GM12878 (cell line): Measurements from ENCODE around the gene RPL10. TPM values are rescaled to one million over a fixed set of nuclear protein-coding genes. Genes with fewer than 3 reads are reported as not detected.

Source experiments
- ATAC-seq: fragments of 200-7000 bp; cut with Tn5 transposase; 3 replicates; pipeline ENCODE4 v1.9.1; 2020; ENCODE audit warnings: mild to moderate bottlenecking, moderate library complexity
- BruUV-seq: library from RNA; stranded (reverse); fragments of 400-500 nt; replicated peaks from 2 replicates; lab custom pipeline; 2021; lab: Mats Ljungman, UMichigan
- CTCF ChIA-PET: fragments of 300-600 bp; sonication (Branson Sonifier 250); formaldehyde crosslinking; extraction: SDS; loops from one replicate; lab custom pipeline; 2021; ENCODE audit warnings: inconsistent platforms; lab: Yijun Ruan, JAX
- POLR2A ChIA-PET: fragments of 350-600 bp; formaldehyde crosslinking; extraction: SDS; loops from one replicate; lab custom pipeline; 2021; ENCODE audit warnings: inconsistent platforms; lab: Charles Lee
- RAD21 ChIA-PET: fragments of 300-600 bp; sonication (Branson Sonifier 250); formaldehyde crosslinking; loops from one replicate; lab custom pipeline; 2023; ENCODE audit warnings: antibody characterized with exemption; ENCODE audit not compliant: unreplicated experiment; lab: Charles Lee
- SMC1A ChIA-PET: fragments of 300-600 bp; sonication (Branson Sonifier 250); formaldehyde crosslinking; loops from one replicate; lab custom pipeline; 2023; ENCODE audit not compliant: unreplicated experiment, uncharacterized antibody; lab: Charles Lee
- DNase-seq: peaks from one replicate; pipeline ENCODE4 v3.0.0-alpha.2; 2011; ENCODE audit warnings: low read depth, low spot score
- FAIRE-seq: peaks from 3 replicates; lab custom pipeline; 2011; peaks lifted over from hg19 to GRCh38; lab: Jason Lieb, UNC
- H2AFZ ChIP-seq: 2 replicates; pipeline ENCODE4 v1.6.0; 2011; ENCODE audit warnings: low read depth, low read length, control low read depth; ENCODE audit not compliant: control insufficient read depth
- H3K27ac ChIP-seq: 2 replicates; pipeline ENCODE4 v1.5.1; 2011; ENCODE audit warnings: control low read depth; ENCODE audit not compliant: control insufficient read depth, insufficient read depth
- H3K27me3 ChIP-seq, 2 experiments: replicated peaks in 1 of 2; 2 replicates each; pipeline versions ENCODE4 v1.6.0 to v1.6.1; 2011; ENCODE audit warnings: low read length in 1 of 2; ENCODE audit not compliant: control insufficient read depth in 2 of 2, insufficient read depth in 2 of 2
- H3K36me3 ChIP-seq, 2 experiments: 2 replicates each; pipeline ENCODE4 v1.5.1; 2011; ENCODE audit warnings: low read length in 1 of 2; ENCODE audit not compliant: control insufficient read depth in 2 of 2, insufficient read depth in 2 of 2
- H3K4me1 ChIP-seq: 2 replicates; pipeline ENCODE4 v1.6.1; 2011; ENCODE audit warnings: mild to moderate bottlenecking, low read length, moderate library complexity, mixed read lengths; ENCODE audit not compliant: control insufficient read depth, insufficient read depth
- H3K4me2 ChIP-seq: 2 replicates; pipeline ENCODE4 v1.6.0; 2011; ENCODE audit warnings: control low read depth; ENCODE audit not compliant: control insufficient read depth, insufficient read depth
- H3K4me3 ChIP-seq: fragments of 200-600 bp; sonication (generic); 2 replicates; pipeline ENCODE4 v1.5.1; 2016
- H3K79me2 ChIP-seq: 2 replicates; pipeline ENCODE4 v1.6.0; 2011; ENCODE audit warnings: low read length; ENCODE audit not compliant: control insufficient read depth, insufficient read depth
- H3K9ac ChIP-seq: 2 replicates; pipeline ENCODE4 v1.8.0; 2011; ENCODE audit warnings: low read length, control low read depth, mixed read lengths; ENCODE audit not compliant: control insufficient read depth, insufficient read depth
- H3K9me3 ChIP-seq: replicated peaks from 3 replicates; pipeline ENCODE4 v1.5.1; 2011; ENCODE audit warnings: mild to moderate bottlenecking, low read length; ENCODE audit not compliant: control insufficient read depth, insufficient read depth
- H4K20me1 ChIP-seq: 2 replicates; pipeline ENCODE4 v1.6.0; 2011; ENCODE audit not compliant: control insufficient read depth, insufficient read depth
- EED ChIP-seq: sonication (generic); IDR thresholded peaks from 2 replicates; pipeline ENCODE4 v1.6.1; 2016; ENCODE audit warnings: antibody characterized with exemption, low read depth
- ESRRA ChIP-seq: IDR thresholded peaks from 2 replicates; pipeline ENCODE4 v1.6.1; 2012; ENCODE audit warnings: mild to moderate bottlenecking, low read length, improper control_type of control experiment
- FOXM1 ChIP-seq: IDR thresholded peaks from 2 replicates; pipeline ENCODE4 v1.6.1; 2012; ENCODE audit warnings: low read depth, mild to moderate bottlenecking, inconsistent platforms, low read length, moderate library complexity
- HDAC2 ChIP-seq: fragments of 200-600 bp; sonication (generic); IDR thresholded peaks from 2 replicates; pipeline ENCODE4 v1.6.1; 2017
- ZNF622 ChIP-seq: fragments of 450-650 bp; IDR thresholded peaks from 2 replicates; pipeline ENCODE4 v1.6.1; 2017; ENCODE audit warnings: mild to moderate bottlenecking, inconsistent platforms
- WGBS: methylation state at CpG from one replicate; pipeline ENCODE4 v1.1.6; 2016; ENCODE audit warnings: low lambda C conversion rate; ENCODE audit not compliant: insufficient replicate concordance, insufficient coverage; ENCODE audit errors: missing lambda C conversion rate; 5-methylcytosine and 5-hydroxymethylcytosine counted together
- in situ Hi-C: fragments of 300-500 bp; cut with MboI; formaldehyde crosslinking; loops from 9 replicates; pipeline ENCODE4 v1.14.3; 2018; ENCODE audit warnings: mixed read lengths
- intact Hi-C: fragments of 100-400 bp; cut with micrococcal nuclease; formaldehyde crosslinking; loops from one replicate; pipeline ENCODE4 v1.14.2; 2022; ENCODE audit not compliant: unreplicated experiment
- polyA plus RNA-seq, 11 experiments: library from polyadenylated mRNA; depleted of rRNA in 4 of 11; unstranded in 6 of 11; stranded (reverse) in 5 of 11; fragments of >200 nt; fragmentation: Nextera tagmentation in 4 of 11; fragmentation: Illumina TruSeq in 1 of 11; extraction: Ambion mirVana in 4 of 11; extraction: Trizol in 1 of 11; gene quantifications; 1 replicate in 1 of 11; 2 replicates in 10 of 11; pipeline versions ENCODE4 v1.2.1 to v1.2.3, GENCODE V29; 2011 to 2016; ENCODE audit warnings: inconsistent platforms in 2 of 11, missing spikeins in 2 of 11, low read depth in 1 of 11
- total RNA-seq, 4 experiments: library from RNA; depleted of rRNA in 3 of 4; stranded (reverse); fragments of >200 nt in 3 of 4; fragmentation: Illumina TruSeq in 1 of 4; extraction: Trizol in 1 of 4; gene quantifications; 2 replicates each; pipeline versions ENCODE4 v1.2.1 to v1.2.3, GENCODE V29; 2013 to 2021
- TF ChIP-seq, protein P1 (sequence below): fragments of 450-650 bp; IDR thresholded peaks from 2 replicates; pipeline ENCODE4 v1.6.1; 2018; ENCODE audit warnings: borderline replicate concordance, mild to moderate bottlenecking; ENCODE audit not compliant: partially characterized antibody

The RPL10 gene
- total and polyA plus RNA-seq, 10 of the 15 experiments (the other 5 are each of a cell fraction or from before 2014, with no cell fraction given): 1,938 to 7,222 (median 4,494) TPM

DNA sequence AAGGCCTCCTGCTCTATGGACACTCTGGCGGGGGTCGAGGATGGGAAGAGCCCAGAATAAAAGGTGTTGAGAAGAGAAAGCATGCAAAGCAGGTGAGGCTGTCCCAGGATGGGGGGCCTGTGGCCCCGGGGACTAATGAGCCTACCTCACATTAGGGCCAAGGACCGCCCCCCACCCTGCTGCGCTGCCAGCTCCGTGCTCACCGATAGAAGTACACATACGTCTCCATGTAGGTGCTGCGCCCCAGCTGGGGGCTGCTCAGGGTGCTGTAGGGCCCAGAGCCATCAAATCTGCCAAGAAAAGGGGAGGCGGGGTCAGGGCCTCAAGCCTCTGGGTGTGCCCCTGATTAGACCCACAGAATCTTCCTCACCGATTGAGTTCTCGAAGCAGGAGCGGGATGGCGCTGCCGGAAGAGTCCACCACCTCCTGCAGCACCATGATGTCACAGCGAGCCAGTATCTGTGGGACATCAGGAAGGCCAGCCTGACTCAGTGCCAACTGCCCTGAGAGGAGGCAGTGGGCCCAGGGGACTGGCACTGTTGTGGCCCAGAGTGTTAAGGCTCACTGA, 6.5 kb downstream of the RPL10 start:
- no TSS peak for BruUV-seq
- Histone ChIP-seq H3K9me3 (no peaks in the 10 kb centered on the region; the same call in 2 of the 3 replicates), H3K4me2 (no peak overlapping the region), H3K27me3 (no peaks in the 10 kb centered on the region), H3K4me3 (no peak overlapping the region), H3K9ac (no peak overlapping the region), H4K20me1 (peaks cover 5% of the 10 kb centered on the region; the same call in 1 of the 2 replicates), H3K79me2 (peaks cover 4% of the 10 kb centered on the region), H3K27ac (no peak overlapping the region), H3K36me3 (peaks cover 4 to 8% of the 10 kb centered on the region in 2 experiments), H3K4me1 (peaks cover 3% of the 10 kb centered on the region; the same call in 1 of the 2 replicates), H2AFZ (no peak overlapping the region)
- ChIA-PET POLR2A (interaction anchor here (0.6 kb wide), 1 partner anchor 90 kb away, joined by 11 read pairs; no protein-coding TSS in a partner anchor), CTCF (no interaction called here), SMC1A (no interaction called here), RAD21 (no interaction called here)
- in situ Hi-C loops: no loop called here
- DNase-seq (no peak), ATAC-seq (no peak), FAIRE-seq (no peak)
- intact Hi-C loops: no loop called here
- TF ChIP-seq EED (no peak), FOXM1 (no peak), ESRRA (no peak), HDAC2 (no peak), ZNF622 (no peak)
- TF ChIP-seq, protein P1, sequence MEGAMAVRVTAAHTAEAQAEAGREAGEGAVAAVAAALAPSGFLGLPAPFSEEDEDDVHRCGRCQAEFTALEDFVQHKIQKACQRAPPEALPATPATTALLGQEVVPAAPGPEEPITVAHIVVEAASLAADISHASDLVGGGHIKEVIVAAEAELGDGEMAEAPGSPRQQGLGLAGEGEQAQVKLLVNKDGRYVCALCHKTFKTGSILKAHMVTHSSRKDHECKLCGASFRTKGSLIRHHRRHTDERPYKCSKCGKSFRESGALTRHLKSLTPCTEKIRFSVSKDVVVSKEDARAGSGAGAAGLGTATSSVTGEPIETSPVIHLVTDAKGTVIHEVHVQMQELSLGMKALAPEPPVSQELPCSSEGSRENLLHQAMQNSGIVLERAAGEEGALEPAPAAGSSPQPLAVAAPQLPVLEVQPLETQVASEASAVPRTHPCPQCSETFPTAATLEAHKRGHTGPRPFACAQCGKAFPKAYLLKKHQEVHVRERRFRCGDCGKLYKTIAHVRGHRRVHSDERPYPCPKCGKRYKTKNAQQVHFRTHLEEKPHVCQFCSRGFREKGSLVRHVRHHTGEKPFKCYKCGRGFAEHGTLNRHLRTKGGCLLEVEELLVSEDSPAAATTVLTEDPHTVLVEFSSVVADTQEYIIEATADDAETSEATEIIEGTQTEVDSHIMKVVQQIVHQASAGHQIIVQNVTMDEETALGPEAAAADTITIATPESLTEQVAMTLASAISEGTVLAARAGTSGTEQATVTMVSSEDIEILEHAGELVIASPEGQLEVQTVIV: no peak
- 76% methylated on average over 16 of the region's 16 CpGs for WGBS
